Epithelial cell of prostate (primary cell): Measurements from ENCODE around the gene TJP3.
A peak's percentile ranks its signal among the peaks of the same experiment; 100 is the strongest.
"Not testable (repeated sequence)": the region's sequence is repeated elsewhere in the genome, so short reads cannot be mapped to it uniquely, and the experiment has no call there.

Source experiments
- DNase-seq: peaks from one replicate; pipeline ENCODE4 v3.0.0-alpha.2; 2011; ENCODE audit warnings: low read depth, low spot score
- H3K27ac ChIP-seq: fragments of 450-650 bp; 2 replicates; pipeline ENCODE4 v1.5.1; 2017; ENCODE audit warnings: mild to moderate bottlenecking

Gene TJP3

GRCh38 chr19:3761382-3762129 is 53.4 kb downstream of the TJP3 start, which contains the start of gene APBA3:
APBA3 (minus strand) TSS chr19:3761692; CDS start chr19:3760264, 1,428 bp downstream.
- DNase-seq: peak; percentile 14

GRCh38 chr19:3762130-3762473 is 53.9 kb downstream of the TJP3 start:
- DNase-seq: no peak
- H3K27ac ChIP-seq: peak overlapping the region; percentile 96

More at GRCh38 chr19:3761382-3762129, 53.4 kb downstream of the TJP3 start, which contains the start of gene APBA3:
- peak within 1 kb of the TSS; percentile 96 for H3K27ac ChIP-seq

- peak; percentile 95 for DNase-seq
- H3K27ac ChIP-seq: peak within 1 kb of the TSS; percentile 96
Measured at GRCh38 chr19:3762501-3763459, 54.6 kb downstream of the TJP3 start, which contains the start of gene MRPL54. MRPL54 (plus strand) TSS chr19:3762682; CDS start chr19:3762701, 19 bp downstream.

- DNase-seq: no peak
- no peak overlapping the region for H3K27ac ChIP-seq
Measured at GRCh38 chr19:3765121-3765520, 56.9 kb downstream of the TJP3 start.

- not testable (repeated sequence) for DNase-seq, H3K27ac ChIP-seq
Measured at GRCh38 chr19:3765757-3766156, 57.6 kb downstream of the TJP3 start.

- no peak for DNase-seq
- no peak overlapping the region for H3K27ac ChIP-seq
Measured at GRCh38 chr19:3766520-3766919, 58.3 kb downstream of the TJP3 start.

- no peak for DNase-seq
- no peak overlapping the region for H3K27ac ChIP-seq
Measured at GRCh38 chr19:3767050-3767449, 58.9 kb downstream of the TJP3 start.

- no peak overlapping the region for H3K27ac ChIP-seq
- no peak for DNase-seq
Measured at GRCh38 chr19:3768015-3768747, 60.0 kb downstream of the TJP3 start.

- no peak for DNase-seq
- H3K27ac ChIP-seq: no peak overlapping the region
Measured at GRCh38 chr19:3768748-3769099, 60.5 kb downstream of the TJP3 start.

GRCh38 chr19:3769494-3769893 is 61.3 kb downstream of the TJP3 start:
- no peak overlapping the region for H3K27ac ChIP-seq
- DNase-seq: no peak

- DNase-seq: no peak
- no peak overlapping the region for H3K27ac ChIP-seq
Measured at GRCh38 chr19:3770136-3770999, 62.2 kb downstream of the TJP3 start.

GRCh38 chr19:3771000-3771905 is 63.1 kb downstream of the TJP3 start:
- H3K27ac ChIP-seq: no peak overlapping the region
- DNase-seq: no peak

GRCh38 chr19:3771906-3772455 is 63.8 kb downstream of the TJP3 start, which contains the start of gene RAX2:
RAX2 (minus strand) TSS chr19:3772228; CDS start chr19:3771742, 486 bp downstream.
- DNase-seq: no peak
- H3K27ac ChIP-seq: no peak within 1 kb of the TSS

GRCh38 chr19:3773814-3774515 is 65.8 kb downstream of the TJP3 start:
- no peak overlapping the region for H3K27ac ChIP-seq
- DNase-seq: no peak

- no peak overlapping the region for H3K27ac ChIP-seq
- DNase-seq: no peak
Measured at GRCh38 chr19:3774621-3775373, 66.6 kb downstream of the TJP3 start.

- no peak for DNase-seq
- H3K27ac ChIP-seq: no peak overlapping the region
Measured at GRCh38 chr19:3775374-3775711, 67.2 kb downstream of the TJP3 start.

GRCh38 chr19:3775831-3776230 is 67.6 kb downstream of the TJP3 start:
- no peak for DNase-seq
- no peak overlapping the region for H3K27ac ChIP-seq
